H9 (cell line): ENCODE data around the gene CDYL. TPM values are rescaled to one million over a fixed set of nuclear protein-coding genes. Genes with fewer than 3 reads are reported as not detected.

Source experiments
- total RNA-seq: library from RNA; stranded (reverse); gene quantifications from 2 replicates; pipeline ENCODE4 v1.2.1, GENCODE V29; 2021

Gene CDYL
- total RNA-seq, 1 experiment from 2014 or later: 95.0 TPM

Other genes starting within 250 kb of the CDYL start
- gene RPP40, start 227.6 kb downstream of the CDYL start, total RNA-seq: 15.6 and 17.8 TPM in 2 replicates